K562 (cell line): ENCODE results near the gene SDK1. TPM values are rescaled to one million over a fixed set of nuclear protein-coding genes. Genes with fewer than 3 reads are reported as not detected.

Experiments used
- ATF7 ChIP-seq: fragments of 450-650 bp; IDR thresholded peaks from 2 replicates; pipeline ENCODE4 v1.7.1; 2014; ENCODE audit warnings: mild to moderate bottlenecking, moderate library complexity
- ELF2 ChIP-seq: fragments of 250-450 bp; sonication (Bioruptor Pico); IDR thresholded peaks from 2 replicates; pipeline ENCODE4 v1.5.0; 2021; ENCODE audit warnings: mild to moderate bottlenecking
- EP400 ChIP-seq: fragments of 450-650 bp; IDR thresholded peaks from 2 replicates; pipeline ENCODE4 v1.6.1; 2017; ENCODE audit warnings: antibody characterized with exemption, mild to moderate bottlenecking, moderate library complexity
- ESRRA ChIP-seq: fragments of 450-650 bp; IDR thresholded peaks from 2 replicates; pipeline ENCODE4 v1.6.1; 2014; ENCODE audit warnings: low read depth, mild to moderate bottlenecking, moderate library complexity, borderline replicate concordance
- SMARCA5 ChIP-seq: fragments of 450-650 bp; IDR thresholded peaks from 2 replicates; pipeline ENCODE4 v1.6.1; 2016
- STAG1 ChIP-seq: sonication (generic); formaldehyde crosslinking; IDR thresholded peaks from 2 replicates; pipeline ENCODE4 v1.5.0; 2020; ENCODE audit warnings: missing genetic modification reagents, borderline replicate concordance
- STAT5B ChIP-seq: fragments of 250-450 bp; sonication (Bioruptor Pico); IDR thresholded peaks from 2 replicates; pipeline ENCODE4 v1.8.0; 2021; ENCODE audit warnings: mild to moderate bottlenecking, inconsistent platforms
- WHSC1 ChIP-seq: IDR thresholded peaks from one replicate; pipeline ENCODE4 v1.6.1; 2012; ENCODE audit warnings: low read length, control low read depth, inconsistent platforms
- ZNF766 ChIP-seq: fragments of 200-800 bp; sonication (Bioruptor generic); conservative IDR thresholded peaks from 2 replicates; pipeline ENCODE4 v1.6.1; 2016; ENCODE audit warnings: missing genetic modification characterization, missing compliant biosample characterization
- polyA plus RNA-seq, 8 experiments: library from polyadenylated mRNA; depleted of rRNA in 4 of 8; stranded (reverse) in 5 of 8; unstranded in 3 of 8; fragments of >200 nt; fragmentation: Nextera tagmentation in 2 of 8; fragmentation: Illumina TruSeq in 1 of 8; extraction: Ambion mirVana in 2 of 8; extraction: Trizol in 1 of 8; gene quantifications; 2 replicates each; pipeline versions ENCODE4 v1.2.1 to v1.2.3, GENCODE V29; 2011 to 2014; ENCODE audit warnings: inconsistent platforms in 1 of 8, missing spikeins in 1 of 8
- total RNA-seq, 7 experiments: library from RNA; depleted of rRNA in 6 of 7; stranded (reverse); fragments of >200 nt in 6 of 7; fragmentation: Illumina TruSeq in 2 of 7; extraction: Trizol in 2 of 7; gene quantifications; 2 replicates each; pipeline versions ENCODE4 v1.2.1 to v1.2.3, GENCODE V29; 2011 to 2021; ENCODE audit warnings: low replicate concordance in 1 of 7
- TF ChIP-seq, protein P1 (sequence below): fragments of 200-800 bp; sonication (Bioruptor generic); IDR thresholded peaks from 2 replicates; pipeline ENCODE4 v1.6.1; 2016; ENCODE audit warnings: missing genetic modification characterization, missing compliant biosample characterization
- TF ChIP-seq, protein P2 (sequence below): sonication (generic); formaldehyde crosslinking; IDR thresholded peaks from 2 replicates; pipeline ENCODE4 v1.8.1; 2023; ENCODE audit warnings: mild to moderate bottlenecking, missing genetic modification reagents

The SDK1 gene
- total and polyA plus RNA-seq, 9 of the 15 experiments (the other 6 are each of a cell fraction or from before 2014, with no cell fraction given): 0.16 TPM; not detected in 8

DNA sequence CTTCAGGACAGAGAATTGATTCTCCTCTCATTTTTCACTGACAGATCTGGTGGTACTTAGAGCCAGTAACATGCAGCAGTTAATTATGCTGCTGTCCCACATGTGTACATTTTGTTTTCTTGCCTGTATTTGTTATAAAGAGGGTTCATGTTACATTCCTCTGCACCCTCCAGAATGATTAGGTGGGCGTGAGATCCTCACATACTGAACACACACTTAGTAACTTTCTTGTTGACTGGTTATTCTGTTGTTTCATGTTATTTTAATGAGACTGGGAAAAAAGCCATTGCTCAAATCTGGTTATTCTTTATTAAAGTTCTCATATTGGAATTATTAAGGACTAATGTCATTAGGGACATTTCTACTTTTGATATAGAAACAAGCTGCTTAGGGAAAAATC is 409.1 kb downstream of the SDK1 start (continued):
- TF ChIP-seq ZNF766 (CRISPR knock-in tag): no peak
- TF ChIP-seq ATF7: no peak
- TF ChIP-seq EP400: no peak
- no peak for TF ChIP-seq ELF2 (CRISPR knock-in tag)
- TF ChIP-seq, protein P1, sequence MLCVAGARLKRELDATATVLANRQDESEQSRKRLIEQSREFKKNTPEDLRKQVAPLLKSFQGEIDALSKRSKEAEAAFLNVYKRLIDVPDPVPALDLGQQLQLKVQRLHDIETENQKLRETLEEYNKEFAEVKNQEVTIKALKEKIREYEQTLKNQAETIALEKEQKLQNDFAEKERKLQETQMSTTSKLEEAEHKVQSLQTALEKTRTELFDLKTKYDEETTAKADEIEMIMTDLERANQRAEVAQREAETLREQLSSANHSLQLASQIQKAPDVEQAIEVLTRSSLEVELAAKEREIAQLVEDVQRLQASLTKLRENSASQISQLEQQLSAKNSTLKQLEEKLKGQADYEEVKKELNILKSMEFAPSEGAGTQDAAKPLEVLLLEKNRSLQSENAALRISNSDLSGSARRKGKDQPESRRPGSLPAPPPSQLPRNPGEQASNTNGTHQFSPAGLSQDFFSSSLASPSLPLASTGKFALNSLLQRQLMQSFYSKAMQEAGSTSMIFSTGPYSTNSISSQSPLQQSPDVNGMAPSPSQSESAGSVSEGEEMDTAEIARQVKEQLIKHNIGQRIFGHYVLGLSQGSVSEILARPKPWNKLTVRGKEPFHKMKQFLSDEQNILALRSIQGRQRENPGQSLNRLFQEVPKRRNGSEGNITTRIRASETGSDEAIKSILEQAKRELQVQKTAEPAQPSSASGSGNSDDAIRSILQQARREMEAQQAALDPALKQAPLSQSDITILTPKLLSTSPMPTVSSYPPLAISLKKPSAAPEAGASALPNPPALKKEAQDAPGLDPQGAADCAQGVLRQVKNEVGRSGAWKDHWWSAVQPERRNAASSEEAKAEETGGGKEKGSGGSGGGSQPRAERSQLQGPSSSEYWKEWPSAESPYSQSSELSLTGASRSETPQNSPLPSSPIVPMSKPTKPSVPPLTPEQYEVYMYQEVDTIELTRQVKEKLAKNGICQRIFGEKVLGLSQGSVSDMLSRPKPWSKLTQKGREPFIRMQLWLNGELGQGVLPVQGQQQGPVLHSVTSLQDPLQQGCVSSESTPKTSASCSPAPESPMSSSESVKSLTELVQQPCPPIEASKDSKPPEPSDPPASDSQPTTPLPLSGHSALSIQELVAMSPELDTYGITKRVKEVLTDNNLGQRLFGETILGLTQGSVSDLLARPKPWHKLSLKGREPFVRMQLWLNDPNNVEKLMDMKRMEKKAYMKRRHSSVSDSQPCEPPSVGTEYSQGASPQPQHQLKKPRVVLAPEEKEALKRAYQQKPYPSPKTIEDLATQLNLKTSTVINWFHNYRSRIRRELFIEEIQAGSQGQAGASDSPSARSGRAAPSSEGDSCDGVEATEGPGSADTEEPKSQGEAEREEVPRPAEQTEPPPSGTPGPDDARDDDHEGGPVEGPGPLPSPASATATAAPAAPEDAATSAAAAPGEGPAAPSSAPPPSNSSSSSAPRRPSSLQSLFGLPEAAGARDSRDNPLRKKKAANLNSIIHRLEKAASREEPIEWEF (CRISPR knock-in tag): no peak
- no peak for TF ChIP-seq STAG1
- no peak for TF ChIP-seq SMARCA5
- TF ChIP-seq, protein P2, sequence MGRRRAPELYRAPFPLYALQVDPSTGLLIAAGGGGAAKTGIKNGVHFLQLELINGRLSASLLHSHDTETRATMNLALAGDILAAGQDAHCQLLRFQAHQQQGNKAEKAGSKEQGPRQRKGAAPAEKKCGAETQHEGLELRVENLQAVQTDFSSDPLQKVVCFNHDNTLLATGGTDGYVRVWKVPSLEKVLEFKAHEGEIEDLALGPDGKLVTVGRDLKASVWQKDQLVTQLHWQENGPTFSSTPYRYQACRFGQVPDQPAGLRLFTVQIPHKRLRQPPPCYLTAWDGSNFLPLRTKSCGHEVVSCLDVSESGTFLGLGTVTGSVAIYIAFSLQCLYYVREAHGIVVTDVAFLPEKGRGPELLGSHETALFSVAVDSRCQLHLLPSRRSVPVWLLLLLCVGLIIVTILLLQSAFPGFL (CRISPR knock-in tag): no peak
- no peak for TF ChIP-seq ESRRA
- no peak for TF ChIP-seq STAT5B (CRISPR knock-in tag)
- no peak for TF ChIP-seq WHSC1
